K562 (cell line): ENCODE data around the gene BEST2. TPM values are rescaled to one million over a fixed set of nuclear protein-coding genes. Genes with fewer than 3 reads are reported as not detected.
A peak's percentile ranks its signal among the peaks of the same experiment; 100 is the strongest.

Source experiments
- ATAC-seq: fragments of 200-7000 bp; cut with Tn5 transposase; 3 replicates; pipeline ENCODE4 v1.9.1; 2020; ENCODE audit warnings: moderate library complexity
- BruUV-seq: library from RNA; stranded (reverse); fragments of 400-500 nt; replicated peaks from 2 replicates; lab custom pipeline; 2021; lab: Mats Ljungman, UMichigan
- CTCF ChIA-PET: fragments of 300-600 bp; formaldehyde crosslinking; extraction: SDS; loops from one replicate; lab custom pipeline; 2021; ENCODE audit warnings: low intra/inter-chr PET ratio; lab: Yijun Ruan, JAX
- POLR2A ChIA-PET: fragments of 300-600, 350-650 bp; sonication (Branson Sonifier 250); formaldehyde crosslinking; extraction: SDS; loops from one replicate; lab custom pipeline; 2021; ENCODE audit warnings: antibody characterized with exemption, inconsistent platforms; lab: Yijun Ruan, JAX
- DNase-seq, 4 experiments: peaks; one replicate each; pipeline versions ENCODE4 v3.0.0 to v3.0.0-alpha.2; 2011 to 2018; ENCODE audit warnings: low spot score in 3 of 4, mixed read lengths in 3 of 4; ENCODE audit errors: extremely low read depth in 1 of 4
- FAIRE-seq: peaks from 2 replicates; lab custom pipeline; 2011; peaks lifted over from hg19 to GRCh38; lab: Jason Lieb, UNC
- H2AFZ ChIP-seq: 2 replicates; pipeline ENCODE4 v1.6.0; 2011; ENCODE audit warnings: low read depth, low read length, control low read depth, inconsistent platforms
- H3K27ac ChIP-seq: fragments of 200-600 bp; 3 replicates; pipeline ENCODE4 v1.8.0; 2011; ENCODE audit warnings: low read depth, mild to moderate bottlenecking, control low read depth, inconsistent platforms, low read length, moderate library complexity, mixed read lengths; ENCODE audit errors: extremely low read depth
- H3K27me3 ChIP-seq, 2 experiments: fragments of 300-600 bp in 1 of 2; 2 replicates in 1 of 2; 3 replicates in 1 of 2; pipeline versions ENCODE4 v1.6.0 to v1.8.0; 2011; ENCODE audit warnings: inconsistent platforms in 2 of 2, low read length in 2 of 2, mild to moderate bottlenecking in 1 of 2, mixed read lengths in 1 of 2, moderate library complexity in 1 of 2; ENCODE audit not compliant: control insufficient read depth in 2 of 2, insufficient read depth in 2 of 2
- H3K36me3 ChIP-seq: fragments of 300-600 bp; 3 replicates; pipeline ENCODE4 v1.8.0; 2011; ENCODE audit warnings: mild to moderate bottlenecking, low read length, inconsistent platforms; ENCODE audit not compliant: control insufficient read depth, insufficient read depth
- H3K4me1 ChIP-seq, 2 experiments: fragments of 200-600 bp in 1 of 2; replicated peaks in 1 of 2; 2 replicates in 1 of 2; 3 replicates in 1 of 2; pipeline versions ENCODE4 v1.5.1 to v1.8.0; 2011; ENCODE audit warnings: inconsistent platforms in 2 of 2, low read length in 2 of 2, mild to moderate bottlenecking in 1 of 2, mixed read lengths in 1 of 2, moderate library complexity in 1 of 2; ENCODE audit not compliant: control insufficient read depth in 2 of 2, insufficient read depth in 2 of 2
- H3K4me2 ChIP-seq: 2 replicates; pipeline ENCODE4 v1.6.1; 2011; ENCODE audit warnings: low read length, control low read depth, inconsistent platforms, mixed read lengths; ENCODE audit not compliant: insufficient read depth
- H3K4me3 ChIP-seq: fragments of 200-600 bp; sonication (generic), shearing (Covaris generic); 2 replicates; pipeline ENCODE4 v1.5.1; 2016; ENCODE audit warnings: control low read depth, inconsistent platforms
- H3K79me2 ChIP-seq: fragments of 200-600 bp; 3 replicates; pipeline ENCODE4 v1.8.0; 2011; ENCODE audit warnings: low read length, inconsistent platforms; ENCODE audit not compliant: control insufficient read depth, insufficient read depth
- H3K9ac ChIP-seq, 2 experiments: 2 replicates each; pipeline versions ENCODE4 v1.6.0 to v1.6.1; 2011; ENCODE audit warnings: low read depth in 2 of 2, low read length in 2 of 2, control low read depth in 1 of 2, inconsistent platforms in 1 of 2, mild to moderate bottlenecking in 1 of 2, mixed read lengths in 1 of 2; ENCODE audit not compliant: insufficient read depth in 1 of 2
- H3K9me1 ChIP-seq: one replicate; pipeline ENCODE4 v1.6.0; 2011; ENCODE audit warnings: inconsistent platforms, mild to moderate bottlenecking, low read length, moderate library complexity; ENCODE audit not compliant: control insufficient read depth, insufficient read depth
- H3K9me3 ChIP-seq: replicated peaks from 2 replicates; pipeline ENCODE4 v1.5.1; 2011; ENCODE audit warnings: low read depth, low read length, inconsistent platforms; ENCODE audit not compliant: control insufficient read depth, insufficient read depth
- H4K20me1 ChIP-seq: replicated peaks from 2 replicates; pipeline ENCODE4 v1.6.1; 2011; ENCODE audit warnings: low read length, inconsistent platforms, mixed read lengths; ENCODE audit not compliant: control insufficient read depth, insufficient read depth
- IRF2 ChIP-seq: sonication (generic); formaldehyde crosslinking; IDR thresholded peaks from 2 replicates; pipeline ENCODE4 v1.8.1; 2022; ENCODE audit warnings: mild to moderate bottlenecking, missing genetic modification reagents
- POLR2AphosphoS2 ChIP-seq: IDR thresholded peaks from 2 replicates; pipeline ENCODE4 v1.6.1; 2012; ENCODE audit warnings: low read length, improper control_type of control experiment
- ZC3H4 ChIP-seq: sonication (generic); formaldehyde crosslinking; IDR thresholded peaks from 2 replicates; pipeline ENCODE4 v1.9.0; 2021; ENCODE audit warnings: missing genetic modification reagents, borderline replicate concordance
- ZC3H8 ChIP-seq: fragments of 450-650 bp; IDR thresholded peaks from 2 replicates; pipeline ENCODE4 v1.6.1; 2017
- WGBS: fragments of 100-300 bp; shearing (Covaris generic); methylation state at CpG from one replicate; pipeline ENCODE4 v1.1.6; 2016; ENCODE audit warnings: low coverage, mixed read lengths; ENCODE audit not compliant: insufficient coverage; ENCODE audit errors: missing lambda C conversion rate; 5-methylcytosine and 5-hydroxymethylcytosine counted together
- in situ Hi-C: fragments of 300-500 bp; cut with MboI; formaldehyde crosslinking; loops from 4 replicates; pipeline ENCODE4 v1.15.0; 2018; ENCODE audit warnings: inconsistent platforms, mixed read lengths
- intact Hi-C: fragments of 100-400 bp; cut with micrococcal nuclease; formaldehyde crosslinking; loops from 2 replicates; pipeline ENCODE4 v1.14.2; 2022
- polyA plus RNA-seq, 8 experiments: library from polyadenylated mRNA; depleted of rRNA in 4 of 8; stranded (reverse) in 5 of 8; unstranded in 3 of 8; fragments of >200 nt; fragmentation: Nextera tagmentation in 2 of 8; fragmentation: Illumina TruSeq in 1 of 8; extraction: Ambion mirVana in 2 of 8; extraction: Trizol in 1 of 8; gene quantifications; 2 replicates each; pipeline versions ENCODE4 v1.2.1 to v1.2.3, GENCODE V29; 2011 to 2014; ENCODE audit warnings: inconsistent platforms in 1 of 8, missing spikeins in 1 of 8
- total RNA-seq, 7 experiments: library from RNA; depleted of rRNA in 6 of 7; stranded (reverse); fragments of >200 nt in 6 of 7; fragmentation: Illumina TruSeq in 2 of 7; extraction: Trizol in 2 of 7; gene quantifications; 2 replicates each; pipeline versions ENCODE4 v1.2.1 to v1.2.3, GENCODE V29; 2011 to 2021; ENCODE audit warnings: low replicate concordance in 1 of 7
- TF ChIP-seq, protein P1 (sequence below): sonication (generic); formaldehyde crosslinking; IDR thresholded peaks from 2 replicates; pipeline ENCODE4 v1.8.0; 2023; ENCODE audit warnings: mild to moderate bottlenecking, missing genetic modification reagents
- TF ChIP-seq, protein P2 (sequence below): IDR thresholded peaks from 3 replicates; pipeline ENCODE4 v1.6.1; 2011; ENCODE audit warnings: borderline replicate concordance, mild to moderate bottlenecking; ENCODE audit not compliant: insufficient read length, insufficient read depth
- TF ChIP-seq, protein P3 (sequence below): fragments of 450-650 bp; formaldehyde crosslinking; IDR thresholded peaks from 2 replicates; pipeline ENCODE4 v1.4.0; 2022; ENCODE audit warnings: missing genetic modification characterization
- TF ChIP-seq, protein P4 (sequence below): sonication (generic); formaldehyde crosslinking; IDR thresholded peaks from 2 replicates; pipeline ENCODE4 v1.8.1; 2023; ENCODE audit warnings: mild to moderate bottlenecking, missing genetic modification reagents

Gene BEST2
- total and polyA plus RNA-seq, 9 of the 15 experiments (the other 6 are each of a cell fraction or from before 2014, with no cell fraction given): not detected

DNA sequence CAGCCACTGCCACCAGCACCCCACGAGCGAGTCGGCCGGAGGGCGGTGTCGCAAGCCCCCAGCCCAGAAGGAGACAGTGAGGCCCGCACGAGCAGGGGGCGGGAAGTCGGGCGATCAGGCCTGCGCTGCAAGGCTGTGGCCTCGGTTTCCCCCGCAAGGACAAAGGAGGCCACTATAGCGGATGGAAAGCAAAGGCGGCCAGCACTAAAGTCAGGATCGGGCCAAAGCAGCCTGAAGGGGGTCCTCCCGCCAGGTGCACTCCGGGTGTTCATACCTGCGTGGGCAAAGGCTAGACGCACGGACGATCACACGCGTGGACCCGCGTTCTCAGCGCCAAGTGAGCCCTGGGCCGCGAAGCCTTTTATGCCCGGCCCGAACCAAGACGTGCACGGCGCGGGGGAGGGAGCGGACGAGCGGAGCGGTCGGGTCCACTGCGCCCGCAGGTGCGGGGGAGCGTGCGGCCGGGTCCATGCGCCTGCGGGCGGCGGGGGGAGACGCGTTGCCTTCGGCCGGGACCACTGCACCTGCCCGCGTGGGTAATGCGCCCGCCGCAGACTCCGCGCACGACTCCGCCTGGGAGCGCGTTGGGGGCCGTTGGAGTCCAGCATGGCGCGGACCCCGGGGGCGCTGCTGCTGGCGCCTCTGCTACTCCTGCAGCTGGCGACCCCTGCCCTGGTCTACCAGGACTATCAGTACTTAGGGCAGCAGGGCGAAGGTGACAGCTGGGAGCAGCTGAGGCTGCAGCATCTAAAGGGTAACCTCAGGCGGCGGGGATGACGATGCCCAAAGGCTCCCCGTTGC is 50.1 kb downstream of the BEST2 start, which contains the start of the genes PRDX2 and THSD8 (continued):
- TF ChIP-seq, protein P1, sequence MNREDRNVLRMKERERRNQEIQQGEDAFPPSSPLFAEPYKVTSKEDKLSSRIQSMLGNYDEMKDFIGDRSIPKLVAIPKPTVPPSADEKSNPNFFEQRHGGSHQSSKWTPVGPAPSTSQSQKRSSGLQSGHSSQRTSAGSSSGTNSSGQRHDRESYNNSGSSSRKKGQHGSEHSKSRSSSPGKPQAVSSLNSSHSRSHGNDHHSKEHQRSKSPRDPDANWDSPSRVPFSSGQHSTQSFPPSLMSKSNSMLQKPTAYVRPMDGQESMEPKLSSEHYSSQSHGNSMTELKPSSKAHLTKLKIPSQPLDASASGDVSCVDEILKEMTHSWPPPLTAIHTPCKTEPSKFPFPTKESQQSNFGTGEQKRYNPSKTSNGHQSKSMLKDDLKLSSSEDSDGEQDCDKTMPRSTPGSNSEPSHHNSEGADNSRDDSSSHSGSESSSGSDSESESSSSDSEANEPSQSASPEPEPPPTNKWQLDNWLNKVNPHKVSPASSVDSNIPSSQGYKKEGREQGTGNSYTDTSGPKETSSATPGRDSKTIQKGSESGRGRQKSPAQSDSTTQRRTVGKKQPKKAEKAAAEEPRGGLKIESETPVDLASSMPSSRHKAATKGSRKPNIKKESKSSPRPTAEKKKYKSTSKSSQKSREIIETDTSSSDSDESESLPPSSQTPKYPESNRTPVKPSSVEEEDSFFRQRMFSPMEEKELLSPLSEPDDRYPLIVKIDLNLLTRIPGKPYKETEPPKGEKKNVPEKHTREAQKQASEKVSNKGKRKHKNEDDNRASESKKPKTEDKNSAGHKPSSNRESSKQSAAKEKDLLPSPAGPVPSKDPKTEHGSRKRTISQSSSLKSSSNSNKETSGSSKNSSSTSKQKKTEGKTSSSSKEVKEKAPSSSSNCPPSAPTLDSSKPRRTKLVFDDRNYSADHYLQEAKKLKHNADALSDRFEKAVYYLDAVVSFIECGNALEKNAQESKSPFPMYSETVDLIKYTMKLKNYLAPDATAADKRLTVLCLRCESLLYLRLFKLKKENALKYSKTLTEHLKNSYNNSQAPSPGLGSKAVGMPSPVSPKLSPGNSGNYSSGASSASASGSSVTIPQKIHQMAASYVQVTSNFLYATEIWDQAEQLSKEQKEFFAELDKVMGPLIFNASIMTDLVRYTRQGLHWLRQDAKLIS: peak; percentile 74
- TF ChIP-seq ZC3H4: peak; percentile 75; the same call in 1 of the 2 replicates

DNA sequence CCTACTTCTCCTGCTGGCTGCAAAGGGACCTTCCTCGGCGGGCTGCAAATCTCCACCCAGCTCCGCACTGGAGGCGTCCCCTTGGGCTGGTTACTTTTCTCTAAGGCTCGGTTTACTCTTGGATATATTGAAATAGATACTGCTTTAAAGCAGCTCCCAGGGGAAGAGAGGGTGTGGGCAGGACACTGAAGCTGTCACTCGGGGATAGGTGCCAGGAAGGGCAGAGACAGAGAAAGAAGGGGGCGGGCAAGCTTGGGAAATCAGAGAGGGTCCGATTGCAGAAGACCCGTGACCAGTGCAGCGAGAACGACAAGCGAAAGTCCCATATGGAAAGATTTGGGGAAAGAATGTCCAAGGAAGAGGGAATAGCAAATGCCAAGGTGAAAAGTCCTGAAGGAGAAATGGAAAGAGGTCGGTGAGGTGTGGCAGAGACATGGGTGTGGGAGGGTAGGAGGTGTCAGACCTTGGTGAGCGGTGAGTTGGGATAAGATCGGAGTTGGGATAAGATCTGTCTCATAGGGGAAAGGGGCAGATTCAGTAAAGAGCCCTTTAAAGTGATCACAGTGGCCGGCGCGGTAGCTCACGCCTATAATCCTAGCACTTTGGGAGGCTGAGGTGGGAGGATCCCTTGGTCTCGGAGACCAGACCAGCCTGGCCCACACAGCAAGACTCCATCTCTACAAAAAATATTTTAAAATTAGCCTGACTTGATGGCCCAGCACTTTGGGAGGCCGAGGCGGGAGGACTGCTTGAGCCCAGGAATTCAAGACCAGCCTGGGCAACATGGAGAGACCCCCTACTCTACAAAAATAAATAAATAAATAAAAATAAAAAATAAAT is 50.9 kb downstream of the BEST2 start:
- intact Hi-C loops: no loop called here
- no peaks in the 10 kb centered on the region for H3K27me3 ChIP-seq
- ChIA-PET CTCF (interaction anchor here (0.6 to 0.7 kb wide), 2 partner anchors 9 to 501 kb away, joined by 3 to 4 read pairs; no protein-coding TSS in a partner anchor), POLR2A (interaction anchor here (1.1 to 2.5 kb wide), 4 partner anchors 10 to 40 kb away, joined by 3 to 29 read pairs (median 4); partner anchors contain the start of gene JUNB)
- H3K27ac ChIP-seq: peak overlapping the region; percentile 90; the same call in 1 of the 3 replicates
- FAIRE-seq (no peak), ATAC-seq (no peak), DNase-seq (peak in 1 of 4 experiments; percentile 16)
- H3K4me2 ChIP-seq: peak overlapping the region; percentile 82
- peaks cover 41% of the 10 kb centered on the region for H3K79me2 ChIP-seq
- peaks cover 29% of the 10 kb centered on the region; the same call in 2 of the 3 replicates for H3K36me3 ChIP-seq
- H3K4me3 ChIP-seq: peak overlapping the region; percentile 76
- H2AFZ ChIP-seq: peak overlapping the region; percentile 97
- H3K9me1 ChIP-seq: no peaks in the 10 kb centered on the region
- H3K9me3 ChIP-seq: no peaks in the 10 kb centered on the region
- peaks cover 25 to 65% of the 10 kb centered on the region in 2 experiments; a peak in 4 of 5 replicates for H3K4me1 ChIP-seq
- H3K9ac ChIP-seq: peak overlapping the region; percentile 90 to 96; a peak in 3 of 4 replicates
- H4K20me1 ChIP-seq: no peaks in the 10 kb centered on the region
- 33% methylated on average over 22 of the region's 22 CpGs for WGBS
- in situ Hi-C loops: no loop called here
- BruUV-seq: no TSS peak
- no peak for TF ChIP-seq IRF2 (CRISPR knock-in tag)
- TF ChIP-seq ZC3H8: no peak
- TF ChIP-seq POLR2AphosphoS2: no peak
- TF ChIP-seq, protein P2, sequence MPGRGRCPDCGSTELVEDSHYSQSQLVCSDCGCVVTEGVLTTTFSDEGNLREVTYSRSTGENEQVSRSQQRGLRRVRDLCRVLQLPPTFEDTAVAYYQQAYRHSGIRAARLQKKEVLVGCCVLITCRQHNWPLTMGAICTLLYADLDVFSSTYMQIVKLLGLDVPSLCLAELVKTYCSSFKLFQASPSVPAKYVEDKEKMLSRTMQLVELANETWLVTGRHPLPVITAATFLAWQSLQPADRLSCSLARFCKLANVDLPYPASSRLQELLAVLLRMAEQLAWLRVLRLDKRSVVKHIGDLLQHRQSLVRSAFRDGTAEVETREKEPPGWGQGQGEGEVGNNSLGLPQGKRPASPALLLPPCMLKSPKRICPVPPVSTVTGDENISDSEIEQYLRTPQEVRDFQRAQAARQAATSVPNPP: no peak
- TF ChIP-seq, protein P3, sequence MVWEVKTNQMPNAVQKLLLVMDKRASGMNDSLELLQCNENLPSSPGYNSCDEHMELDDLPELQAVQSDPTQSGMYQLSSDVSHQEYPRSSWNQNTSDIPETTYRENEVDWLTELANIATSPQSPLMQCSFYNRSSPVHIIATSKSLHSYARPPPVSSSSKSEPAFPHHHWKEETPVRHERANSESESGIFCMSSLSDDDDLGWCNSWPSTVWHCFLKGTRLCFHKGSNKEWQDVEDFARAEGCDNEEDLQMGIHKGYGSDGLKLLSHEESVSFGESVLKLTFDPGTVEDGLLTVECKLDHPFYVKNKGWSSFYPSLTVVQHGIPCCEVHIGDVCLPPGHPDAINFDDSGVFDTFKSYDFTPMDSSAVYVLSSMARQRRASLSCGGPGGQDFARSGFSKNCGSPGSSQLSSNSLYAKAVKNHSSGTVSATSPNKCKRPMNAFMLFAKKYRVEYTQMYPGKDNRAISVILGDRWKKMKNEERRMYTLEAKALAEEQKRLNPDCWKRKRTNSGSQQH (CRISPR knock-in tag): no peak
- TF ChIP-seq, protein P4, sequence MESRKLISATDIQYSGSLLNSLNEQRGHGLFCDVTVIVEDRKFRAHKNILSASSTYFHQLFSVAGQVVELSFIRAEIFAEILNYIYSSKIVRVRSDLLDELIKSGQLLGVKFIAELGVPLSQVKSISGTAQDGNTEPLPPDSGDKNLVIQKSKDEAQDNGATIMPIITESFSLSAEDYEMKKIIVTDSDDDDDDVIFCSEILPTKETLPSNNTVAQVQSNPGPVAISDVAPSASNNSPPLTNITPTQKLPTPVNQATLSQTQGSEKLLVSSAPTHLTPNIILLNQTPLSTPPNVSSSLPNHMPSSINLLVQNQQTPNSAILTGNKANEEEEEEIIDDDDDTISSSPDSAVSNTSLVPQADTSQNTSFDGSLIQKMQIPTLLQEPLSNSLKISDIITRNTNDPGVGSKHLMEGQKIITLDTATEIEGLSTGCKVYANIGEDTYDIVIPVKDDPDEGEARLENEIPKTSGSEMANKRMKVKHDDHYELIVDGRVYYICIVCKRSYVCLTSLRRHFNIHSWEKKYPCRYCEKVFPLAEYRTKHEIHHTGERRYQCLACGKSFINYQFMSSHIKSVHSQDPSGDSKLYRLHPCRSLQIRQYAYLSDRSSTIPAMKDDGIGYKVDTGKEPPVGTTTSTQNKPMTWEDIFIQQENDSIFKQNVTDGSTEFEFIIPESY (CRISPR knock-in tag): peak; percentile 37; the same call in 1 of the 2 replicates
